Lower lobe of right lung (tissue), 2 donors: Measurements from ENCODE around the gene PTPRE. TPM values are rescaled to one million over a fixed set of nuclear protein-coding genes. Genes with fewer than 3 reads are reported as not detected.

ENCODE experiments used
- ATAC-seq, 2 donors: fragments of 200-7000 bp; cut with Tn5 transposase; one replicate each; pipeline ENCODE4 v1.9.1; 2020 to 2022; ENCODE audit warnings: mild to moderate bottlenecking in 2 of 2, moderate library complexity in 2 of 2
- DNase-seq: peaks from one replicate; pipeline ENCODE4 v3.0.0-alpha.2; 2020
- H3K27ac ChIP-seq: fragments of 200-600 bp; one replicate; pipeline ENCODE4 v1.8.0; 2022
- H3K27me3 ChIP-seq: fragments of 200-600 bp; one replicate; pipeline ENCODE4 v1.8.0; 2022; ENCODE audit warnings: low read depth
- H3K36me3 ChIP-seq: fragments of 200-600 bp; one replicate; pipeline ENCODE4 v1.8.0; 2022; ENCODE audit warnings: mild to moderate bottlenecking
- H3K4me1 ChIP-seq: fragments of 200-600 bp; one replicate; pipeline ENCODE4 v1.8.0; 2022
- H3K4me3 ChIP-seq: fragments of 200-600 bp; one replicate; pipeline ENCODE4 v1.8.0; 2022; ENCODE audit warnings: mild to moderate bottlenecking
- H3K9me3 ChIP-seq: fragments of 200-600 bp; one replicate; pipeline ENCODE4 v1.8.0; 2022
- intact Hi-C: fragments of 100-400 bp; cut with DNase I; formaldehyde crosslinking; loops from one replicate; pipeline ENCODE4 v1.11.0; 2022
- total RNA-seq: library from RNA; stranded (reverse); fragmentation: NEBNext Ultra II Directional; extraction: Animal tissue kit (Norgen Biotek cat#: 25700); gene quantifications from one replicate; pipeline ENCODE4 v1.2.1, GENCODE V29; 2021
- TF ChIP-seq, protein P1 (sequence below): fragments of 200-600 bp; IDR thresholded peaks from one replicate; pipeline ENCODE4 v1.8.0; 2022; ENCODE audit warnings: antibody characterized with exemption, mild to moderate bottlenecking
- donor health status: DM: no; HTN: yes; CAD: no; lungs with severe emphysema.

Gene PTPRE
- total RNA-seq, 1 donor from 2014 or later = 60.5 TPM

DNA sequence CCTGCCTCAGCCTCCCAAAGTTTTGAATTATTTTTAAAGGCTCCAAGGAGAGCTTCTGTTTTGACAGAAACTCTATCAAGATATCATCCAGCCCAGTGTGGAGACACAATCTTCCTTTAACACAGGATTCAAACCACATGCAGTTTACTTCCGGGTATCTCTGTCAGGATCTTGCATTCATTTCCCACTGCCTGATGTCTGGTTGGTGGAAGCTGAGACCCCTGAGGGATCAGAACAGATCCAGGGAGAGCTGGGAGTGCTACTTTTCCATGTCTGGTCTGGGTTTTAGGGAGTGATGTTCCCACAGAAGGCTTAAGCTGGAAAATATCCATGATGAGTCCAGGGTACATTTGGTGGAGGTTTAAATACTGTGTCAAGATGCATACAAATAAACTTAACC, 16.7 kb downstream of the PTPRE start:
- Histone ChIP-seq H3K27ac (peak overlapping the region; percentile 63), H3K4me3 (no peak overlapping the region), H3K27me3 (no peaks in the 10 kb centered on the region), H3K36me3 (no peaks in the 10 kb centered on the region), H3K9me3 (no peaks in the 10 kb centered on the region), H3K4me1 (peaks cover 94% of the 10 kb centered on the region)
- TF ChIP-seq, protein P1, sequence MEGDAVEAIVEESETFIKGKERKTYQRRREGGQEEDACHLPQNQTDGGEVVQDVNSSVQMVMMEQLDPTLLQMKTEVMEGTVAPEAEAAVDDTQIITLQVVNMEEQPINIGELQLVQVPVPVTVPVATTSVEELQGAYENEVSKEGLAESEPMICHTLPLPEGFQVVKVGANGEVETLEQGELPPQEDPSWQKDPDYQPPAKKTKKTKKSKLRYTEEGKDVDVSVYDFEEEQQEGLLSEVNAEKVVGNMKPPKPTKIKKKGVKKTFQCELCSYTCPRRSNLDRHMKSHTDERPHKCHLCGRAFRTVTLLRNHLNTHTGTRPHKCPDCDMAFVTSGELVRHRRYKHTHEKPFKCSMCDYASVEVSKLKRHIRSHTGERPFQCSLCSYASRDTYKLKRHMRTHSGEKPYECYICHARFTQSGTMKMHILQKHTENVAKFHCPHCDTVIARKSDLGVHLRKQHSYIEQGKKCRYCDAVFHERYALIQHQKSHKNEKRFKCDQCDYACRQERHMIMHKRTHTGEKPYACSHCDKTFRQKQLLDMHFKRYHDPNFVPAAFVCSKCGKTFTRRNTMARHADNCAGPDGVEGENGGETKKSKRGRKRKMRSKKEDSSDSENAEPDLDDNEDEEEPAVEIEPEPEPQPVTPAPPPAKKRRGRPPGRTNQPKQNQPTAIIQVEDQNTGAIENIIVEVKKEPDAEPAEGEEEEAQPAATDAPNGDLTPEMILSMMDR = no peak
- intact Hi-C loops = no loop called here
- ATAC-seq (no peak), DNase-seq (no peak)

- no peaks in the 10 kb centered on the region for H3K9me3 ChIP-seq
- H3K27me3 ChIP-seq = no peaks in the 10 kb centered on the region
- TF ChIP-seq, protein P1 = no peak
- peaks cover 78% of the 10 kb centered on the region for H3K4me1 ChIP-seq
- H3K36me3 ChIP-seq = no peaks in the 10 kb centered on the region
- ATAC-seq = peak; percentile 23 to 31
- no peak overlapping the region for H3K4me3 ChIP-seq
- no peak for DNase-seq
- intact Hi-C loops = no loop called here
- peak overlapping the region; percentile 68 for H3K27ac ChIP-seq
Measured at GRCh38 chr10:127925471-127926207, 18.7 kb downstream of the PTPRE start.

DNA sequence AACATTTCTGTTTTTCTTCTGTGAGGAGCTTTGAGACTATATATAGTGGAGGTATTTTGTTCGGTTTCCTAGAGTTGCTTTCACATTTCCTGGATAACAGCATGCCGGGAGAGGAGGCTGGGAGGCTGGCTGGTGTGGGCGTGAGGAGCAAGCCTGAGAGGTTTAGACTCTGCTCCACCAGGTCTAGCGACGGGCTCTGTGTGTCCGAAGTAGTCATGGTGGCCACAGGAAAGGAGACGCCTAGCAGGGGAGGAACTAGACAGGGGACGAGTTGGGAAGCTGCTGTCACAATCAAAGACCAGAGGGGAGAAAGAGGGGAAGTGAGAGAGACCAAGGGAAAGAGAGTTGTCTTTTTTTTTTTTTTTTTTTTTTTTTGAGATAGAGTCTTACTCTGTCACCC, 19.6 kb downstream of the PTPRE start:
- intact Hi-C loops = no loop called here
- TF ChIP-seq, protein P1 = no peak
- no peaks in the 10 kb centered on the region for H3K9me3 ChIP-seq
- peaks cover 71% of the 10 kb centered on the region for H3K4me1 ChIP-seq
- peak overlapping the region; percentile 68 for H3K27ac ChIP-seq
- H3K36me3 ChIP-seq = no peaks in the 10 kb centered on the region
- no peaks in the 10 kb centered on the region for H3K27me3 ChIP-seq
- DNase-seq = peak; percentile 60
- H3K4me3 ChIP-seq = no peak overlapping the region
- ATAC-seq = peak in 1 of 2 donors; percentile 41

- no peaks in the 10 kb centered on the region for H3K36me3 ChIP-seq
- H3K4me3 ChIP-seq = no peak overlapping the region
- H3K9me3 ChIP-seq = no peaks in the 10 kb centered on the region
- H3K27me3 ChIP-seq = no peaks in the 10 kb centered on the region
- TF ChIP-seq, protein P1 = no peak
- H3K4me1 ChIP-seq = peaks cover 54% of the 10 kb centered on the region
- no peak for DNase-seq
- peak in 1 of 2 donors; percentile 67 for ATAC-seq
- intact Hi-C loops = no loop called here
- H3K27ac ChIP-seq = peak overlapping the region; percentile 47
Measured at GRCh38 chr10:127928021-127928806, 21.3 kb downstream of the PTPRE start.

DNA sequence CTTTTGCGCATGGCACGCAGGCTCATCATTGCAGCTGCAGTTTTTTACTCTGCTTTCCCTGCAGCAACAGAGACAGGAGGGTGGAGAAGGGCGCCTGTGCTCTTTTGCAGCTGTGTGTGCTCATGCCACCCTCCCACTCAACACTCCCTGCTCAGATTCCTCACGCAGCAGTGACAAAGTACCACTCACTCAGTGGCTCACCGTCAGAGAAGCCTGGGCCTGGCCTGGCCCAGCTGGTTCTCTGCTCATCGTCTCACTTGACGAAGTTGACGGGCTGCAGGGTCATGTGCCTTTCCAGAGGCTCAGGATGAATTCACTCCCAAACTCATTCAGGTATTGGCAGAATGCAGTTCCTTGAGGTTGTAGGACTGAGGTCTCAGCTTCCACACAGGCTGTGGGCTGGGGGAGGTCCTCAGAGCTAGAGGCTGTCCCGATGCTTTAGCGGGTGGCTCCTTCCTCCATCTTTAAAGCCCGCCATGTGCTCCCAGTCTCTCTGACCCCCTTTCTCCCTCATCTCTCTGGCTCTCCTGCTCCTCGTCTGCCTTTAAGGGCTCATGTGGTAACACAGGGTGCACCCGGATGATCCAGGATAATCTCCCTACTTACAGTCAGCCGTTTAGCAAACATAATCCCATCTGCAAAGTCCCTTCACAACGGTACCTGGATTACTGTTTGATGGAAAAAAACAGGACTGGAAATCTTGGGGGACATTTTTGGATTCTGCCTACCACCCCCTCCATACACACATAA, 25.8 kb downstream of the PTPRE start:
- intact Hi-C loops = no loop called here
- peaks cover 13% of the 10 kb centered on the region for H3K4me1 ChIP-seq
- no peak overlapping the region for H3K4me3 ChIP-seq
- DNase-seq (no peak), ATAC-seq (no peak)
- TF ChIP-seq, protein P1 = no peak
- no peaks in the 10 kb centered on the region for H3K27me3 ChIP-seq
- H3K36me3 ChIP-seq = peaks cover 8% of the 10 kb centered on the region
- no peak overlapping the region for H3K27ac ChIP-seq
- no peaks in the 10 kb centered on the region for H3K9me3 ChIP-seq
